ENCODE results near the gene GALNT10. TPM values are rescaled to one million over a fixed set of nuclear protein-coding genes. Genes with fewer than 3 reads are reported as not detected.

The GALNT10 gene
- total RNA-seq, 1 donor from 2014 or later: 52.3 TPM

DNA sequence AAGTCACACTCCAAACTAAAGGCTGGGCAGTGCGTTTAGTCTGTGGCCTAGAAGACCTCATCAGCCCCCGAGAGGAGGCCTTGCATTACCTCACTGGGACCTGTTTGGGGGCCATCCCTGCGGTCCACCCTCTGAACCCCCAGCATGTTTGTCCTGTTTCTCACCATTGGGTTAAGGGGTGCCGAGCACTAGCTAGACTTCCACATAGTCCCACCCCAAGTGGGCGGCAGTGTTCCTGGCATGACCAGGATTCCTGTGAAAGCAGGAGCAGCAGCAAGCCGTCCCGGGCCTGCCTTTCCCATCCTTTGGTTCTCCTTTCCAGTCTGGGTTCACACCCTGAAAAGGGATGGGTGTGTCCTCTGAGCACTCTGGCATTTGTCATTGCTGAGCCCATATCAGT is 228.7 kb downstream of the GALNT10 start:
- no peak for DNase-seq (ENCODE audit: low spot score in 2 of 2)
- TF ChIP-seq, protein P1, sequence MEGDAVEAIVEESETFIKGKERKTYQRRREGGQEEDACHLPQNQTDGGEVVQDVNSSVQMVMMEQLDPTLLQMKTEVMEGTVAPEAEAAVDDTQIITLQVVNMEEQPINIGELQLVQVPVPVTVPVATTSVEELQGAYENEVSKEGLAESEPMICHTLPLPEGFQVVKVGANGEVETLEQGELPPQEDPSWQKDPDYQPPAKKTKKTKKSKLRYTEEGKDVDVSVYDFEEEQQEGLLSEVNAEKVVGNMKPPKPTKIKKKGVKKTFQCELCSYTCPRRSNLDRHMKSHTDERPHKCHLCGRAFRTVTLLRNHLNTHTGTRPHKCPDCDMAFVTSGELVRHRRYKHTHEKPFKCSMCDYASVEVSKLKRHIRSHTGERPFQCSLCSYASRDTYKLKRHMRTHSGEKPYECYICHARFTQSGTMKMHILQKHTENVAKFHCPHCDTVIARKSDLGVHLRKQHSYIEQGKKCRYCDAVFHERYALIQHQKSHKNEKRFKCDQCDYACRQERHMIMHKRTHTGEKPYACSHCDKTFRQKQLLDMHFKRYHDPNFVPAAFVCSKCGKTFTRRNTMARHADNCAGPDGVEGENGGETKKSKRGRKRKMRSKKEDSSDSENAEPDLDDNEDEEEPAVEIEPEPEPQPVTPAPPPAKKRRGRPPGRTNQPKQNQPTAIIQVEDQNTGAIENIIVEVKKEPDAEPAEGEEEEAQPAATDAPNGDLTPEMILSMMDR (IDR thresholded peaks at IDR 0.05): no peak
- Histone ChIP-seq H3K4me1 (no peaks in the 10 kb centered on the region), H3K9me3 (no peaks in the 10 kb centered on the region), H3K27ac (no peak overlapping the region), H3K4me3 (no peak overlapping the region), H3K27me3 (no peaks in the 10 kb centered on the region), H3K36me3 (peaks cover 6 to 36% of the 10 kb centered on the region in 2 donors)
- intact Hi-C loops (cut with DNase I): no loop called here

DNA sequence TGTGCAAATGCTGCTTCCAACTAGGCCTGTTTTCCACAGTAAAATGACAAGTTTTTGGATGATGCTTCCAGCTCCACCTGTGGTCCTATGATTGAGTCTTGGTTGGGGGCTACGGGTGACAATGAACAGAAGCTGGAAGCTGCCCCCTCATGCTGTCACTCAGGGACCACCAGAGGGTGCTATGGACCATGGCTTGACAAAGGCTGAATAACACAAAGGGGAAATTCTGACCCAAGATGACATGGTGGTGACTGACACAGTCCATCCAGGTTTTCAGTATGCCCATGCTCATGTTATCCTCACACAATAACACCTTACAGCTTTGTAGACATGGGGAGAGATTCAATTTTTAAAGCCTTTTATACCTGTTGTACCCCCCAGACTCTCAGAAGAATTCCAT is 231.3 kb downstream of the GALNT10 start:
- TF ChIP-seq, protein P1 (IDR thresholded peaks at IDR 0.05): no peak
- Histone ChIP-seq H3K4me3 (no peak overlapping the region), H3K36me3 (peaks cover 4 to 24% of the 10 kb centered on the region in 2 donors), H3K9me3 (no peaks in the 10 kb centered on the region), H3K27ac (no peak overlapping the region), H3K27me3 (no peaks in the 10 kb centered on the region), H3K4me1 (no peaks in the 10 kb centered on the region)
- no peak for DNase-seq (ENCODE audit: low spot score in 2 of 2)
- intact Hi-C loops (cut with DNase I): no loop called here

DNA sequence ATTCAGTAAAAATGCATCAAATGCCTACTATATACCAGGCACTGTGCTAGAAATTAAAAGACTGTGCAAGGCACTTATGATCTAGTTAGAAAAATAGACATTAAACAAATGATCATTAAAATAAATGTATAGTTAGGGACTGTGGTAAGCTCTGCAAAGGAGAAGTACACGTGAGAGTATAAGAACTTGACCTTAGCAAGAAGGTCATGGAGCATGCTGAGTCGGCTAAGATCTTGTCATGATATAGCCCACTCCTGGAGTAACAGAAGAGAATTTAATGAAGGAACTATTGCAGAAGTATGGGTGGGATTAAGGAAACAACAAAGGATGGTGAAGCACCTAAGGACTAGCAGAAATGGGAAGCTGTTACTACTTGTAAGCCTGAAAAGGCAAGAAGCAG is 231.8 kb downstream of the GALNT10 start:
- peaks cover 0 to 19% of the 10 kb centered on the region in 2 donors for H3K36me3 ChIP-seq
- H3K9me3 ChIP-seq: no peaks in the 10 kb centered on the region
- intact Hi-C loops (cut with DNase I): no loop called here
- no peaks in the 10 kb centered on the region for H3K27me3 ChIP-seq
- H3K4me3 ChIP-seq: no peak overlapping the region
- H3K27ac ChIP-seq: no peak overlapping the region
- no peaks in the 10 kb centered on the region for H3K4me1 ChIP-seq
- TF ChIP-seq, protein P1 (IDR thresholded peaks at IDR 0.05): no peak
- no peak for DNase-seq (ENCODE audit: low spot score in 2 of 2)

DNA sequence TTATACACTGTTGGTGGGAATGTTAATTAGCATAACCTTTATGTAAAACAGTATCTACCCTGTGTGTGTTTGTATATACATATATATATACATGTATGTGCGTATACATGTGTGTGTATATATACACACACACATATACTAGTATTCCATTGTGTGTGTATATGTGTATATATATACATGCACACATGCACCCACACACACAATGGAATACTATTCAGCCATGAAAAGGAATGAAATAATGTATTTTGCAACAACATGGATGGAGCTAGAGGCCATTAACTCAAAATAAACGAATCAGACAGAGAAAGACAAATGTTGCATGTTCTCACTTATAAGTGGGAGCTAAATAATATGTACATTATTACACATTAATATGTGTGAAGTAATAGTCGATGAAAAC is 237.7 kb downstream of the GALNT10 start:
- Histone ChIP-seq H3K27ac (no peak overlapping the region), H3K9me3 (no peaks in the 10 kb centered on the region), H3K4me1 (no peaks in the 10 kb centered on the region), H3K36me3 (no peaks in the 10 kb centered on the region), H3K27me3 (no peaks in the 10 kb centered on the region), H3K4me3 (no peak overlapping the region)
- TF ChIP-seq, protein P1 (IDR thresholded peaks at IDR 0.05): no peak
- no peak for DNase-seq (ENCODE audit: low spot score in 2 of 2)
- intact Hi-C loops (cut with DNase I): no loop called here

DNA sequence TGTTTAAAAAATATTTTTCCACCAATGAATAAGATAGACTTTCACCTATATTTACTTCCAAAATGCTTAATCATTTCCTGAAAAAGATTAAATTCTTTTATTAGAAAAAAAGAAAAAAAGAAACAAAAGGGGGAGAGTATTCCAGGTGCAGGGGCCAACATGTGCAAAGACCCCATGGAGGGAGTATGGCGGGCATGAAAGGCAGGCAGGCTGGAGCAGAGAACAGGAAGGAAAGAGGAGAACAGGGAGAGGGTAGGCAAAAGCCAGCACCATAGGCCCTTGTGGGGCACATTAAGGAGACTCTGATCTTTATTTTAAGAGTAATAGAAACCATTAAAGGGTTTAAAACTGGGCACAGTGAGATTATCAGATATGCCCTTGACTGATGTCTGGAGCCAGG is 238.8 kb downstream of the GALNT10 start:
- DNase-seq (ENCODE audit: low spot score in 2 of 2): no peak
- no peak overlapping the region for H3K27ac ChIP-seq
- TF ChIP-seq, protein P1 (IDR thresholded peaks at IDR 0.05): no peak
- no peaks in the 10 kb centered on the region for H3K9me3 ChIP-seq
- no peak overlapping the region for H3K4me3 ChIP-seq
- intact Hi-C loops (cut with DNase I): no loop called here
- H3K27me3 ChIP-seq: no peaks in the 10 kb centered on the region
- H3K36me3 ChIP-seq: no peaks in the 10 kb centered on the region
- no peaks in the 10 kb centered on the region for H3K4me1 ChIP-seq

DNA sequence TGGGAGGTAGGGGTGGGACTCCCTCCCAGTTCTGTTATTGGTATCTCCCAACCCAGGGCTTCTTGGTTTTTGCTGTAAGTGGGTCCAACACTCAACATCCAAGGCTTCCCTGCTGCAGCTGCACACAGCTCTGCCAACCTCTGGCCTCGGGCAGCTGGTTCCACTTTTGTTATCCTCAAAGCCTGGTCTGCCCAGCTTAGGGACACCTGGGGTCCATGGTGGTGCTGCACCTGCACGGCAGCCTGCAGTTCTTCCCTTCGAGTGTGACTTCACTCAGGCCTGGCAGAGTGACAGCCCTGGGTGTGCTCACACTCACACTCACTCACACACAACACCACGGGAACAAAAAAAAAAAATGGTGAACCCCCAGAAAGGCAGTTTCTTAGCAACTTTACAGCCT is 239.9 kb downstream of the GALNT10 start:
- Histone ChIP-seq H3K27ac (no peak overlapping the region), H3K36me3 (no peaks in the 10 kb centered on the region), H3K4me3 (no peak overlapping the region), H3K27me3 (no peaks in the 10 kb centered on the region), H3K9me3 (no peaks in the 10 kb centered on the region), H3K4me1 (no peaks in the 10 kb centered on the region)
- intact Hi-C loops (cut with DNase I): no loop called here
- no peak for DNase-seq (ENCODE audit: low spot score in 2 of 2)
- TF ChIP-seq, protein P1 (IDR thresholded peaks at IDR 0.05): no peak
